Vagina (tissue), 2 donors: ENCODE measurements around the gene SNPH. TPM values are rescaled to one million over a fixed set of nuclear protein-coding genes. Genes with fewer than 3 reads are reported as not detected.

Experiments
- DNase-seq, 2 donors: peaks; one replicate each; pipeline ENCODE4 v3.0.0-alpha.2; 2017; ENCODE audit errors: extremely low spot score in 2 of 2
- H3K27ac ChIP-seq: fragments of 200-600 bp; sonication (generic); one replicate; pipeline ENCODE4 v1.5.1; 2019
- H3K27me3 ChIP-seq: fragments of 200-600 bp; sonication (generic); one replicate; pipeline ENCODE4 v1.5.1; 2019
- H3K36me3 ChIP-seq, 2 donors: fragments of 200-600 bp; sonication (generic); one replicate each; pipeline ENCODE4 v1.5.1; 2017 to 2019
- H3K4me1 ChIP-seq: fragments of 200-600 bp; sonication (generic); one replicate; pipeline ENCODE4 v1.5.1; 2019
- H3K4me3 ChIP-seq, 2 donors: fragments of 200-600 bp; sonication (generic); 1 replicate in 1 of 2; 2 replicates in 1 of 2; pipeline ENCODE4 v1.5.1; 2016 to 2019
- H3K9me3 ChIP-seq: fragments of 200-600 bp; sonication (generic); one replicate; pipeline ENCODE4 v1.5.1; 2019
- CTCF ChIP-seq, 3 experiments: fragments of 450-650 bp in 2 of 3; fragments of 200-600 bp in 1 of 3; sonication (generic) in 1 of 3; IDR thresholded peaks; one replicate each; pipeline ENCODE4 v1.5.1; 2017 to 2019; ENCODE audit warnings: antibody characterized with exemption in 3 of 3, mild to moderate bottlenecking in 2 of 3, moderate library complexity in 2 of 3
- POLR2A ChIP-seq, 2 donors: fragments of 450-650 bp; IDR thresholded peaks; one replicate each; pipeline ENCODE4 v1.6.1; 2017; ENCODE audit warnings: antibody characterized with exemption in 2 of 2, mild to moderate bottlenecking in 2 of 2, moderate library complexity in 2 of 2
- POLR2AphosphoS5 ChIP-seq, 2 donors: sonication (generic); formaldehyde crosslinking; IDR thresholded peaks; one replicate each; pipeline ENCODE4 v1.9.0; 2017; ENCODE audit warnings: antibody characterized with exemption in 2 of 2, mild to moderate bottlenecking in 2 of 2, low read depth in 1 of 2; ENCODE audit not compliant: insufficient read depth in 1 of 2
- intact Hi-C: fragments of 100-400 bp; cut with DNase I; formaldehyde crosslinking; loops from one replicate; pipeline ENCODE4 v1.15.1; 2023
- total RNA-seq: library from RNA; depleted of rRNA; stranded (reverse); fragments of >200 nt; gene quantifications from one replicate; pipeline ENCODE4 v1.2.3, GENCODE V29; 2016

The SNPH gene
- total RNA-seq, 1 donor from 2014 or later = 6.4 TPM

- DNase-seq = no peak
- Histone ChIP-seq H3K27me3 (no peaks in the 10 kb centered on the region), H3K36me3 (no peaks in the 10 kb centered on the region), H3K9me3 (no peaks in the 10 kb centered on the region), H3K4me1 (no peaks in the 10 kb centered on the region), H3K27ac (no peak overlapping the region), H3K4me3 (no peak overlapping the region)
- TF ChIP-seq CTCF (IDR thresholded peaks at IDR 0.05) = no peak
- intact Hi-C loops = no loop called here
These were observed 32.1 kb downstream of the SNPH start for GRCh38 chr20:1298166-1298565.

GRCh38 chr20:1298888-1299511 lies 32.9 kb downstream of the SNPH start:
- DNase-seq = no peak
- H3K27me3 ChIP-seq = no peaks in the 10 kb centered on the region
- intact Hi-C loops = no loop called here
- H3K9me3 ChIP-seq = no peaks in the 10 kb centered on the region
- H3K27ac ChIP-seq = no peak overlapping the region
- H3K4me3 ChIP-seq = no peak overlapping the region
- no peak for TF ChIP-seq POLR2AphosphoS5 (IDR thresholded peaks at IDR 0.05; ENCODE audit: insufficient read depth in 1 of 2, low read depth in 1 of 2)
- TF ChIP-seq CTCF (IDR thresholded peaks at IDR 0.05) = no peak
- TF ChIP-seq POLR2A (IDR thresholded peaks at IDR 0.05) = no peak
- H3K4me1 ChIP-seq = no peaks in the 10 kb centered on the region
- no peaks in the 10 kb centered on the region for H3K36me3 ChIP-seq

GRCh38 chr20:1299522-1299921 lies 33.4 kb downstream of the SNPH start:
- Histone ChIP-seq H3K4me3 (no peak overlapping the region), H3K36me3 (no peaks in the 10 kb centered on the region), H3K9me3 (no peaks in the 10 kb centered on the region), H3K4me1 (no peaks in the 10 kb centered on the region), H3K27ac (no peak overlapping the region), H3K27me3 (no peaks in the 10 kb centered on the region)
- intact Hi-C loops = no loop called here
- no peak for DNase-seq
- TF ChIP-seq POLR2A (IDR thresholded peaks at IDR 0.05) (no peak), CTCF (IDR thresholded peaks at IDR 0.05) (no peak), POLR2AphosphoS5 (IDR thresholded peaks at IDR 0.05; ENCODE audit: insufficient read depth in 1 of 2, low read depth in 1 of 2) (no peak)

- H3K4me1 ChIP-seq = no peaks in the 10 kb centered on the region
- TF ChIP-seq POLR2A (IDR thresholded peaks at IDR 0.05) (no peak), CTCF (IDR thresholded peaks at IDR 0.05) (no peak), POLR2AphosphoS5 (IDR thresholded peaks at IDR 0.05; ENCODE audit: insufficient read depth in 1 of 2, low read depth in 1 of 2) (no peak)
- no peaks in the 10 kb centered on the region for H3K27me3 ChIP-seq
- no peaks in the 10 kb centered on the region for H3K36me3 ChIP-seq
- no peak for DNase-seq
- no peaks in the 10 kb centered on the region for H3K9me3 ChIP-seq
- intact Hi-C loops = no loop called here
- H3K27ac ChIP-seq = no peak overlapping the region
- no peak overlapping the region for H3K4me3 ChIP-seq
These were observed 34.2 kb downstream of the SNPH start for GRCh38 chr20:1300083-1300840.

GRCh38 chr20:1301031-1301529 lies 35.0 kb downstream of the SNPH start:
- no peak overlapping the region for H3K27ac ChIP-seq
- H3K9me3 ChIP-seq = no peaks in the 10 kb centered on the region
- intact Hi-C loops = no loop called here
- TF ChIP-seq POLR2A (IDR thresholded peaks at IDR 0.05) (no peak), POLR2AphosphoS5 (IDR thresholded peaks at IDR 0.05; ENCODE audit: insufficient read depth in 1 of 2, low read depth in 1 of 2) (no peak)
- H3K27me3 ChIP-seq = no peaks in the 10 kb centered on the region
- no peaks in the 10 kb centered on the region for H3K36me3 ChIP-seq
- H3K4me3 ChIP-seq = no peak overlapping the region
- no peaks in the 10 kb centered on the region for H3K4me1 ChIP-seq
- DNase-seq = no peak
